Osteocyte (in vitro differentiated cells): ENCODE data around the gene TSHR. TPM values are rescaled to one million over a fixed set of nuclear protein-coding genes. Genes with fewer than 3 reads are reported as not detected.

ENCODE experiments used
- DNase-seq: peaks from one replicate; pipeline ENCODE4 v3.0.0; 2021; ENCODE audit warnings: mixed read lengths; ENCODE audit not compliant: unreplicated experiment; ENCODE audit errors: extremely low spot score
- H3K27ac Mint-ChIP-seq: one replicate; pipeline ENCODE4 v1.8.0; 2021; ENCODE audit warnings: mild to moderate bottlenecking, mixed read lengths; ENCODE audit not compliant: unreplicated experiment
- H3K27me3 Mint-ChIP-seq: one replicate; pipeline ENCODE4 v1.8.0; 2021; ENCODE audit warnings: mixed read lengths; ENCODE audit not compliant: unreplicated experiment
- H3K36me3 Mint-ChIP-seq: one replicate; pipeline ENCODE4 v1.8.0; 2021; ENCODE audit warnings: mixed read lengths; ENCODE audit not compliant: unreplicated experiment
- H3K4me1 Mint-ChIP-seq: one replicate; pipeline ENCODE4 v1.8.0; 2021; ENCODE audit warnings: mixed read lengths; ENCODE audit not compliant: unreplicated experiment
- H3K4me3 Mint-ChIP-seq: one replicate; pipeline ENCODE4 v1.8.0; 2021; ENCODE audit warnings: mild to moderate bottlenecking, moderate library complexity, mixed read lengths; ENCODE audit not compliant: unreplicated experiment
- H3K9me3 Mint-ChIP-seq: one replicate; pipeline ENCODE4 v1.8.0; 2021; ENCODE audit warnings: mixed read lengths; ENCODE audit not compliant: unreplicated experiment
- CTCF ChIP-seq: fragments of 200-600 bp; sonication (generic); IDR thresholded peaks from 2 replicates; pipeline ENCODE4 v1.5.0; 2021; ENCODE audit warnings: antibody characterized with exemption, mild to moderate bottlenecking, moderate library complexity
- total RNA-seq: library from RNA; stranded (reverse); gene quantifications from 2 replicates; pipeline ENCODE4 v1.2.1, GENCODE V29; 2021

Gene TSHR
- total RNA-seq, 1 donor from 2014 or later: not detected

GRCh38 chr14:81005540-81006228 lies 50.3 kb downstream of the TSHR start:
- Mint-ChIP-seq H3K27me3 (peaks cover 24% of the 10 kb centered on the region), H3K9me3 (no peaks in the 10 kb centered on the region), H3K27ac (no peak overlapping the region), H3K36me3 (no peaks in the 10 kb centered on the region), H3K4me3 (no peak overlapping the region), H3K4me1 (no peaks in the 10 kb centered on the region)
- no peak for TF ChIP-seq CTCF
- no peak for DNase-seq

- Mint-ChIP-seq H3K36me3 (no peaks in the 10 kb centered on the region), H3K4me3 (no peak overlapping the region), H3K4me1 (no peaks in the 10 kb centered on the region), H3K27me3 (peaks cover 20% of the 10 kb centered on the region), H3K9me3 (no peaks in the 10 kb centered on the region), H3K27ac (no peak overlapping the region)
- DNase-seq: no peak
- TF ChIP-seq CTCF: no peak
Observed at GRCh38 chr14:81006266-81006665, 50.8 kb downstream of the TSHR start.

GRCh38 chr14:81007131-81007530 lies 51.7 kb downstream of the TSHR start:
- Mint-ChIP-seq H3K4me1 (no peaks in the 10 kb centered on the region), H3K27me3 (peaks cover 13% of the 10 kb centered on the region), H3K36me3 (no peaks in the 10 kb centered on the region), H3K9me3 (no peaks in the 10 kb centered on the region), H3K27ac (no peak overlapping the region), H3K4me3 (no peak overlapping the region)
- DNase-seq: no peak
- no peak for TF ChIP-seq CTCF

GRCh38 chr14:81009346-81009745 lies 53.9 kb downstream of the TSHR start:
- Mint-ChIP-seq H3K9me3 (no peaks in the 10 kb centered on the region), H3K27ac (no peak overlapping the region), H3K27me3 (peaks cover 5% of the 10 kb centered on the region), H3K4me1 (no peaks in the 10 kb centered on the region), H3K4me3 (no peak overlapping the region), H3K36me3 (no peaks in the 10 kb centered on the region)
- no peak for DNase-seq
- TF ChIP-seq CTCF: no peak

GRCh38 chr14:81018251-81018650 lies 62.8 kb downstream of the TSHR start:
- no peaks in the 10 kb centered on the region for H3K9me3 Mint-ChIP-seq
- no peak for TF ChIP-seq CTCF
- no peak overlapping the region for H3K27ac Mint-ChIP-seq
- DNase-seq: no peak
- H3K4me1 Mint-ChIP-seq: no peaks in the 10 kb centered on the region
- no peaks in the 10 kb centered on the region for H3K36me3 Mint-ChIP-seq
- no peak overlapping the region for H3K4me3 Mint-ChIP-seq
- no peaks in the 10 kb centered on the region for H3K27me3 Mint-ChIP-seq
